DOHH2 (cell line): Measurements from ENCODE around the gene DEFB116.

ENCODE experiments used
- H3F3A ChIP-seq: fragments of 200-600 bp; sonication (generic), shearing (Covaris generic); 2 replicates; pipeline ENCODE4 v1.6.0; 2016; ENCODE audit warnings: antibody characterized with exemption, mild to moderate bottlenecking; ENCODE audit not compliant: control insufficient read depth, insufficient read depth
- H3K27ac ChIP-seq: fragments of 200-600 bp; sonication (generic); 2 replicates; pipeline ENCODE4 v1.5.1; 2014; ENCODE audit warnings: low read depth, mild to moderate bottlenecking, low read length, moderate library complexity
- H3K27me3 ChIP-seq: fragments of 200-600 bp; sonication (generic); 2 replicates; pipeline ENCODE4 v1.6.1; 2014; ENCODE audit warnings: mild to moderate bottlenecking, low read length, mixed read lengths; ENCODE audit not compliant: control insufficient read depth
- H3K36me3 ChIP-seq: fragments of 200-600 bp; sonication (generic); 2 replicates; pipeline ENCODE4 v1.6.1; 2014; ENCODE audit warnings: mild to moderate bottlenecking, low read length, moderate library complexity, mixed read lengths; ENCODE audit not compliant: control insufficient read depth
- H3K4me1 ChIP-seq: fragments of 200-600 bp; sonication (generic); 2 replicates; pipeline ENCODE4 v1.6.1; 2014; ENCODE audit warnings: mild to moderate bottlenecking, low read length, mixed read lengths; ENCODE audit not compliant: control insufficient read depth
- H3K4me2 ChIP-seq: fragments of 200-600 bp; sonication (generic); 2 replicates; pipeline ENCODE4 v1.6.0; 2014; ENCODE audit warnings: mild to moderate bottlenecking, low read length, moderate library complexity
- H3K4me3 ChIP-seq: fragments of 200-600 bp; sonication (generic); 2 replicates; pipeline ENCODE4 v1.5.1; 2014; ENCODE audit warnings: mild to moderate bottlenecking, low read length, mixed read lengths
- H3K79me2 ChIP-seq: fragments of 200-600 bp; sonication (generic); 2 replicates; pipeline ENCODE4 v1.6.1; 2014; ENCODE audit warnings: mild to moderate bottlenecking, low read length, mixed read lengths; ENCODE audit not compliant: control insufficient read depth
- H3K9me2 ChIP-seq: fragments of 200-600 bp; sonication (generic); replicated peaks from 2 replicates; pipeline ENCODE4 v1.6.1; 2014; ENCODE audit warnings: mild to moderate bottlenecking, low read length, mixed read lengths; ENCODE audit not compliant: control insufficient read depth
- H3K9me3 ChIP-seq: fragments of 200-600 bp; sonication (generic); 2 replicates; pipeline ENCODE4 v1.6.1; 2014; ENCODE audit warnings: antibody characterized with exemption, low read length, mixed read lengths; ENCODE audit not compliant: control insufficient read depth, insufficient read depth
- H4K20me1 ChIP-seq: fragments of 200-600 bp; sonication (generic); 2 replicates; pipeline ENCODE4 v1.6.0; 2014; ENCODE audit warnings: low read depth, mild to moderate bottlenecking, antibody characterized with exemption, low read length, moderate library complexity; ENCODE audit not compliant: control insufficient read depth, insufficient read depth
- EZH2phosphoT487 ChIP-seq: fragments of 200-600 bp; sonication (generic); IDR thresholded peaks from 2 replicates; pipeline ENCODE4 v1.6.1; 2017; ENCODE audit warnings: borderline replicate concordance, mild to moderate bottlenecking, antibody characterized with exemption, low read length, moderate library complexity, mixed read lengths
- TF ChIP-seq, protein P1 (sequence below): fragments of 200-600 bp; sonication (generic); IDR thresholded peaks from one replicate; pipeline ENCODE4 v1.5.1; 2014; ENCODE audit warnings: antibody characterized with exemption, mild to moderate bottlenecking, low read depth, low read length; ENCODE audit not compliant: poor library complexity, severe bottlenecking

The DEFB116 gene

DNA sequence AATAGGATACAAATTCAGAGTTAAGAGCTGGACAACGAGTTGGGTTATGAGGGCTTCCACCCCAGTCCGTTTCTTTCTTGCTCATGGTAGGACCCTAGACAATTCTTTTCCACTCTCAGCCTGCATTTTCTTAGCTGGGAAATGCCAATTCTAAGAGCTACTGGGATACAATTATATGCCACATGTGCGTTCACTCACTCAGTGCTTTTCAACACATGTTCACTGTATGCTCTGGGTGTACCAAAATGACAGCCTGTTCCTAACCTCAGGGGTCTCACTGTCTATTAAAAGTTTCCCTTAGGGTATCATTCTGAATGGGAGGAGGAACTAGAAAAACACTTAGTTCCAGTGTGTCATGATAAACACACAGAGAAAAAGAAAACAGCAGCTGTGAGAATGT lies 51.4 kb downstream of the DEFB116 start:
- Histone ChIP-seq H4K20me1 (no peaks in the 10 kb centered on the region), H3K9me2 (no peaks in the 10 kb centered on the region), H3K79me2 (no peaks in the 10 kb centered on the region), H3K27me3 (no peaks in the 10 kb centered on the region), H3K36me3 (no peaks in the 10 kb centered on the region), H3K9me3 (no peaks in the 10 kb centered on the region), H3K4me3 (no peak overlapping the region), H3K4me2 (no peak overlapping the region), H3K27ac (no peak overlapping the region), H3F3A (no peaks in the 10 kb centered on the region), H3K4me1 (no peaks in the 10 kb centered on the region)
- TF ChIP-seq, protein P1, sequence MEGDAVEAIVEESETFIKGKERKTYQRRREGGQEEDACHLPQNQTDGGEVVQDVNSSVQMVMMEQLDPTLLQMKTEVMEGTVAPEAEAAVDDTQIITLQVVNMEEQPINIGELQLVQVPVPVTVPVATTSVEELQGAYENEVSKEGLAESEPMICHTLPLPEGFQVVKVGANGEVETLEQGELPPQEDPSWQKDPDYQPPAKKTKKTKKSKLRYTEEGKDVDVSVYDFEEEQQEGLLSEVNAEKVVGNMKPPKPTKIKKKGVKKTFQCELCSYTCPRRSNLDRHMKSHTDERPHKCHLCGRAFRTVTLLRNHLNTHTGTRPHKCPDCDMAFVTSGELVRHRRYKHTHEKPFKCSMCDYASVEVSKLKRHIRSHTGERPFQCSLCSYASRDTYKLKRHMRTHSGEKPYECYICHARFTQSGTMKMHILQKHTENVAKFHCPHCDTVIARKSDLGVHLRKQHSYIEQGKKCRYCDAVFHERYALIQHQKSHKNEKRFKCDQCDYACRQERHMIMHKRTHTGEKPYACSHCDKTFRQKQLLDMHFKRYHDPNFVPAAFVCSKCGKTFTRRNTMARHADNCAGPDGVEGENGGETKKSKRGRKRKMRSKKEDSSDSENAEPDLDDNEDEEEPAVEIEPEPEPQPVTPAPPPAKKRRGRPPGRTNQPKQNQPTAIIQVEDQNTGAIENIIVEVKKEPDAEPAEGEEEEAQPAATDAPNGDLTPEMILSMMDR: no peak
- no peak for TF ChIP-seq EZH2phosphoT487
